T-helper 2 cell treated with Interferon-gamma antibody and Interleukin-4, amounts not matched to agents 100 ng/mL and 5 ng/mL, for 36 hours (primary cell): ENCODE data around the gene SSH3. TPM values are rescaled to one million over a fixed set of nuclear protein-coding genes. Genes with fewer than 3 reads are reported as not detected.

Source experiments
- intact Hi-C: fragments of 100-400 bp; cut with micrococcal nuclease; formaldehyde crosslinking; loops from one replicate; pipeline ENCODE4 v1.15.1; 2023
- total RNA-seq: library from RNA; stranded (reverse); gene quantifications from 2 replicates; pipeline ENCODE4 v1.2.3, GENCODE V29; 2022

SSH3 gene
- total RNA-seq, 1 donor from 2014 or later = 14.2 TPM

GRCh38 chr11:67268081-67268961 is 35.0 kb upstream of the SSH3 start:
- intact Hi-C loops = loop anchor here (1.0 kb wide), 2 partner anchors 9 to 20 kb away; no protein-coding TSS in a partner anchor

- intact Hi-C loops = loop anchor here (1.0 kb wide), 2 partner anchors 8 to 19 kb away; no protein-coding TSS in a partner anchor
Measured at GRCh38 chr11:67268962-67269268, 34.4 kb upstream of the SSH3 start.

- intact Hi-C loops = no loop called here
Measured at GRCh38 chr11:67269401-67270255, 33.7 kb upstream of the SSH3 start.

- intact Hi-C loops = no loop called here
Measured at GRCh38 chr11:67270256-67271204, 32.8 kb upstream of the SSH3 start.

GRCh38 chr11:67271205-67271540 is 32.2 kb upstream of the SSH3 start:
- intact Hi-C loops = no loop called here

- intact Hi-C loops = no loop called here
Measured at GRCh38 chr11:67271541-67272284, 31.6 kb upstream of the SSH3 start.

- intact Hi-C loops = no loop called here
Measured at GRCh38 chr11:67272327-67273259, 30.7 kb upstream of the SSH3 start.

- intact Hi-C loops = no loop called here
Measured at GRCh38 chr11:67273260-67273990, 29.9 kb upstream of the SSH3 start.

- intact Hi-C loops = loop anchor here (5.0 kb wide), 1 partner anchor 33 kb away; no protein-coding TSS in a partner anchor
Measured at GRCh38 chr11:67274768-67275605, 28.3 kb upstream of the SSH3 start.

GRCh38 chr11:67275606-67276409 is 27.5 kb upstream of the SSH3 start:
- intact Hi-C loops = loop anchor here (5.0 kb wide), 1 partner anchor 34 kb away; no protein-coding TSS in a partner anchor

- intact Hi-C loops = loop anchor here (1.0 to 5.0 kb wide), 3 partner anchors 9 to 35 kb away; no protein-coding TSS in a partner anchor
Measured at GRCh38 chr11:67276781-67277230, 26.5 kb upstream of the SSH3 start.

GRCh38 chr11:67277231-67277961 is 25.9 kb upstream of the SSH3 start:
- intact Hi-C loops = loop anchor here (1.0 to 5.0 kb wide), 3 partner anchors 9 to 35 kb away; no protein-coding TSS in a partner anchor

GRCh38 chr11:67278135-67278938 is 25.0 kb upstream of the SSH3 start:
- intact Hi-C loops = loop anchor here (5.0 kb wide), 1 partner anchor 36 kb away; no protein-coding TSS in a partner anchor

- intact Hi-C loops = loop anchor here (5.0 kb wide), 1 partner anchor 37 kb away; no protein-coding TSS in a partner anchor
Measured at GRCh38 chr11:67278939-67279588, 24.3 kb upstream of the SSH3 start.
